ENCODE measurements around the gene ATP8A1. TPM values are rescaled to one million over a fixed set of nuclear protein-coding genes. Genes with fewer than 3 reads are reported as not detected.

The ATP8A1 gene
- polyA plus RNA-seq, 1 experiment = 0.20 TPM

GRCh38 chr4:42398171-42398870 lies 258.6 kb downstream of the ATP8A1 start:
- no peak for TF ChIP-seq CTCF (IDR thresholded peaks at IDR 0.05; ENCODE audit: low read depth, low read length)

GRCh38 chr4:42397635-42398170 lies 259.2 kb downstream of the ATP8A1 start:
- Histone ChIP-seq H3K27me3 (ENCODE audit: control insufficient read depth, insufficient read depth, low read length) (peaks cover 38% of the 10 kb centered on the region), H3K4me3 (ENCODE audit: low read depth, low read length) (peak overlapping the region; percentile 48), H3K9me3 (ENCODE audit: control insufficient read depth, insufficient read depth, low read length) (no peaks in the 10 kb centered on the region; the same call in 1 of the 2 replicates), H3K27ac (ENCODE audit: low read depth, low read length) (no peak overlapping the region)
- POLR2A ChIA-PET = no interaction called here
- CTCF ChIA-PET = no interaction called here
- TF ChIP-seq CTCF (IDR thresholded peaks at IDR 0.05; ENCODE audit: low read depth, low read length) = no peak
- DNase-seq (ENCODE audit: low read depth, low spot score) = no peak

More at GRCh38 chr4:42398171-42398870, 258.6 kb downstream of the ATP8A1 start:
- Histone ChIP-seq H3K9me3 (ENCODE audit: control insufficient read depth, insufficient read depth, low read length) (no peaks in the 10 kb centered on the region; the same call in 1 of the 2 replicates), H3K27me3 (ENCODE audit: control insufficient read depth, insufficient read depth, low read length) (peaks cover 38% of the 10 kb centered on the region), H3K27ac (ENCODE audit: low read depth, low read length) (no peak overlapping the region), H3K4me3 (ENCODE audit: low read depth, low read length) (peak overlapping the region; percentile 48)
- ChIA-PET CTCF (interaction anchor here (1.9 kb wide), 1 partner anchor 121 kb away, joined by 4 read pairs; no protein-coding TSS in a partner anchor), POLR2A (no interaction called here)
- DNase-seq (ENCODE audit: low read depth, low spot score) = no peak

GRCh38 chr4:42396752-42397634 lies 259.9 kb downstream of the ATP8A1 start, which contains the start of gene SHISA3:
Gene SHISA3 (plus strand): TSS chr4:42397488. CDS start chr4:42398057, 569 bp downstream.
- ChIA-PET POLR2A (no interaction called here), CTCF (interaction anchor here (0.9 kb wide), 1 partner anchor 25 kb away, joined by 4 read pairs; no protein-coding TSS in a partner anchor)

GRCh38 chr4:42396361-42396751 lies 260.5 kb downstream of the ATP8A1 start:
- no peak overlapping the region for H3K4me3 ChIP-seq (ENCODE audit: low read depth, low read length)
- no peaks in the 10 kb centered on the region; the same call in 1 of the 2 replicates for H3K9me3 ChIP-seq (ENCODE audit: control insufficient read depth, insufficient read depth, low read length)
- H3K27me3 ChIP-seq (ENCODE audit: control insufficient read depth, insufficient read depth, low read length) = peaks cover 38% of the 10 kb centered on the region
- no peak for DNase-seq (ENCODE audit: low read depth, low spot score)
- H3K27ac ChIP-seq (ENCODE audit: low read depth, low read length) = no peak overlapping the region
- ChIA-PET CTCF (interaction anchor here (0.9 kb wide), 1 partner anchor 24 kb away, joined by 4 read pairs; no protein-coding TSS in a partner anchor), POLR2A (no interaction called here)
- TF ChIP-seq CTCF (IDR thresholded peaks at IDR 0.05; ENCODE audit: low read depth, low read length) = no peak

More at GRCh38 chr4:42396752-42397634, 259.9 kb downstream of the ATP8A1 start, which contains the start of gene SHISA3:
- no peaks in the 10 kb centered on the region; the same call in 1 of the 2 replicates for H3K9me3 ChIP-seq (ENCODE audit: control insufficient read depth, insufficient read depth, low read length)
- no peak for DNase-seq (ENCODE audit: low read depth, low spot score)
- H3K4me3 ChIP-seq (ENCODE audit: low read depth, low read length) = peak within 1 kb of the TSS; percentile 48
- H3K27ac ChIP-seq (ENCODE audit: low read depth, low read length) = no peak within 1 kb of the TSS
- H3K27me3 ChIP-seq (ENCODE audit: control insufficient read depth, insufficient read depth, low read length) = peaks cover 38% of the 10 kb centered on the region
- no peak for TF ChIP-seq CTCF (IDR thresholded peaks at IDR 0.05; ENCODE audit: low read depth, low read length)

Data from AG04450 (cell line).